ENCODE data around the gene PRR22.

PRR22 gene

GRCh38 chr19:5784581-5785147 lies at the start of gene PRR22:
Gene PRR22, minus strand, starts transcription at chr19:5784746. Its CDS starts 86 bp downstream, at chr19:5784660.
- Histone ChIP-seq H3K4me3 (ENCODE audit: low read length) (no peak within 1 kb of the TSS), H3K27me3 (ENCODE audit: control insufficient read depth, insufficient read depth, low read length) (no peaks in the 10 kb centered on the region), H3K4me1 (ENCODE audit: control insufficient read depth, insufficient read depth, low read length) (no peaks in the 10 kb centered on the region), H3K9me3 (ENCODE audit: control insufficient read depth, low read length) (no peaks in the 10 kb centered on the region), H3K9ac (ENCODE audit: low read length) (no peak within 1 kb of the TSS), H3K36me3 (ENCODE audit: control insufficient read depth, insufficient read depth, low read length) (peaks cover 14% of the 10 kb centered on the region)

DNA sequence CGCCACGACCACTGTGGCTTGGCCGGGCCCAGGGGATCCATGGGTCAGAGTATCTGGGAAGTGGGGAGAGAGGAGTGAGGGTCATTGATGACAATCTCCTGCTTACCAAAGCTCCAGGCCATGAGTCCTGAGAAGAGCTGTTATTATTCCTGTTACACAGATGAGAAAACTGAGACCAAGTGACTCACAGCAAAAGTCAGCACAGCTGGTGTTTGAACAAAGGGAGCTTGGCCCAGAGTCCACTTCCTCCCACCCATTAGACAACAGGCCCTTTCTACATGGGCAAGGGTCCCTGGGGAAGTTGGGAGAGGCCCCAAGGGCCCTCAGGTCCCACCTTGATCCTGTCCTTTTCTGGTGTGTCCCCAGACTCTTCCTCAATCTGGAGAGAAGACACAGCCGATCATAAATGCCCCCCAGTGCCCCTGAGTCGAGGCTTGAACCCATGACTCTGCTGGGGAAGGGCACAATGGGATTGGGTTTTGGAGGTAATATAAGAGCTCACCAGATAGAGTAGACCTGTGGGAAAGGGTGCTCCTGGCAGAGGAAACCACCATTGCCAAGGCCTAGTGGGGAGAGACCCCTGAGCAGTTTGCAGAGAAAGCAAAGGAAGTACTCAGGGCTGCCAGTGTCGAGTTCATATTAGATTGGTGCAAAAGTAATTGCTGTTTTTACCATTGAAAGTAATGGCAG lies 48.1 kb upstream of the PRR22 start:
- Histone ChIP-seq H3K27me3 (ENCODE audit: control insufficient read depth, insufficient read depth, low read length) (peaks cover 8% of the 10 kb centered on the region), H3K9ac (ENCODE audit: low read length) (no peak overlapping the region), H3K4me1 (ENCODE audit: control insufficient read depth, insufficient read depth, low read length) (peaks cover 18% of the 10 kb centered on the region), H3K9me3 (ENCODE audit: control insufficient read depth, low read length) (no peaks in the 10 kb centered on the region), H3K4me3 (ENCODE audit: low read length) (no peak overlapping the region), H3K36me3 (ENCODE audit: control insufficient read depth, insufficient read depth, low read length) (no peaks in the 10 kb centered on the region)

DNA sequence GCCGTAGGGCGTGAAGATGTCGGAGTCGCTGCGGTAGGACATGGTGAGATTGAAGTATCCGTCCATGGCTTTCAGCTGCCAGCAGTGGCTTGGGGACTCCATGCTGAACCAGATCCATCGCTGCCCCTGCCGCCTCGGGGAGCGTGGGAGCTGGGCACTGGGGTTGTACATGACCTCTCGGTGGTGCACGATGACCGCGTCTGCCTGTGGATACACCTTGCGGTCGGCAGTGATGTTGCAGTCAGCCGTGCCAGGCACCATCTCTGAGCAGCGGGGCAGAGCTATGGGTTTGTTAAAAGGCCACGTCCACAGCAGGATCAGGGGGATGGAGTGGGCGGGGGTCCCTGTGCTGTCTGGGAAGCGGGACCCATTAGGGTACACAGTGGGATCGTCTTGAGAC lies 47.5 kb upstream of the PRR22 start:
- no peak overlapping the region for H3K4me3 ChIP-seq (ENCODE audit: low read length)

GRCh38 chr19:5831159-5831558 lies 46.6 kb upstream of the PRR22 start:
- Histone ChIP-seq H3K4me1 (ENCODE audit: control insufficient read depth, insufficient read depth, low read length) (peaks cover 27% of the 10 kb centered on the region), H3K27me3 (ENCODE audit: control insufficient read depth, insufficient read depth, low read length) (peaks cover 8% of the 10 kb centered on the region), H3K4me3 (ENCODE audit: low read length) (no peak overlapping the region), H3K36me3 (ENCODE audit: control insufficient read depth, insufficient read depth, low read length) (no peaks in the 10 kb centered on the region), H3K9ac (ENCODE audit: low read length) (no peak overlapping the region), H3K9me3 (ENCODE audit: control insufficient read depth, low read length) (no peaks in the 10 kb centered on the region)

More for the DNA sequence above, 47.5 kb upstream of the PRR22 start:
- Histone ChIP-seq H3K9ac (ENCODE audit: low read length) (no peak overlapping the region), H3K4me1 (ENCODE audit: control insufficient read depth, insufficient read depth, low read length) (peaks cover 23% of the 10 kb centered on the region), H3K27me3 (ENCODE audit: control insufficient read depth, insufficient read depth, low read length) (peaks cover 8% of the 10 kb centered on the region), H3K36me3 (ENCODE audit: control insufficient read depth, insufficient read depth, low read length) (no peaks in the 10 kb centered on the region), H3K9me3 (ENCODE audit: control insufficient read depth, low read length) (no peaks in the 10 kb centered on the region)

- H3K36me3 ChIP-seq (ENCODE audit: control insufficient read depth, insufficient read depth, low read length): no peaks in the 10 kb centered on the region
- no peaks in the 10 kb centered on the region for H3K9me3 ChIP-seq (ENCODE audit: control insufficient read depth, low read length)
- H3K9ac ChIP-seq (ENCODE audit: low read length): no peak overlapping the region
- H3K27me3 ChIP-seq (ENCODE audit: control insufficient read depth, insufficient read depth, low read length): peaks cover 8% of the 10 kb centered on the region
- H3K4me1 ChIP-seq (ENCODE audit: control insufficient read depth, insufficient read depth, low read length): peaks cover 27% of the 10 kb centered on the region
- no peak overlapping the region for H3K4me3 ChIP-seq (ENCODE audit: low read length)
These were observed 45.2 kb upstream of the PRR22 start for GRCh38 chr19:5829567-5830310.

DNA sequence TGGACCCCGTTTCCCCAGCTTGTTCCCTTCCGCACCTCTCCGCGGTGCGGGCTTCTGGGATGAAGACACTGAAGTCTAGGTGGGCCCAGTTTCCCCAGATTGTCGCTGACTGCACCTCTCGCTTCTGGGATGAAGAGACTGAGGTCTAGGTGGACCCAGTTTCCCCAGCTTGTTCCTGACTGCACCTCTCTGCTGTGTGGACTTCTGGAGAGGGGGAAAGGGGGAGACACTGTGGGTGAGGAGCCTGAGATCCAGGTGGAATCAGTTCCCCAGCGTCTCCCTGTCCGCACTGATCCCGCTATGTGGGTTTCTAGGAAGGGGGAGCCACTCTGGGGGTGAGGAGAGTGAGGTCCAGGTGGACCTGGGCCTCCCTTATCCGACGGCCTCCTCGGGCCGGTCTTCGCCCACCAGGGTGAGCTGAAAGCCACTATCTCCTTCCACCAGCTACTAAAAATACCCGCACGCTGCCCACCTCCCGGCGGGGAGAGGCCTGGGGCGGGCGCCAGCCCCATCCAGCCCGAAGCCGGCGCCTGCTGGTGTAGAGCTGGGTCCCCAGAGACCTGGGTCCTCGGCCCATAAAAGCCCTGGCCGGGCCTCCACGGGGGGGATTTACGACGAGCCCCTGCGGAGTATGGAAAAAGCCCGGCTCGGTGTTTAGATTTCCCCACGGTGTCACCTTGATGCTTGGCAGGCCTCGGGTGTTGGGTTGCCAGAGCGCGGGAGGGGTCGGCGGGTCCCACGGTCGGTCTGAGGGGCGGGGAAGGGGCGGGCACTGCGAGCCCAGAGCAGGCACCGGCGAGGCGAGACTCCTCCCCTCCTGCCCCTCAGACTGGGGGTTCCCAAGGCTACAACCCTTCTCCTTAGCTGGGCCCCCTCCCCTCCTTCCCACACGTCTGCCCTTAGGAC lies 44.4 kb upstream of the PRR22 start:
- Histone ChIP-seq H3K4me3 (ENCODE audit: low read length) (peak overlapping the region; percentile 67), H3K9me3 (ENCODE audit: control insufficient read depth, low read length) (no peaks in the 10 kb centered on the region), H3K9ac (ENCODE audit: low read length) (peak overlapping the region; percentile 84), H3K27me3 (ENCODE audit: control insufficient read depth, insufficient read depth, low read length) (peaks cover 8% of the 10 kb centered on the region), H3K36me3 (ENCODE audit: control insufficient read depth, insufficient read depth, low read length) (no peaks in the 10 kb centered on the region), H3K4me1 (ENCODE audit: control insufficient read depth, insufficient read depth, low read length) (peaks cover 27% of the 10 kb centered on the region)

GRCh38 chr19:5827891-5828660 lies 43.5 kb upstream of the PRR22 start:
- Histone ChIP-seq H3K4me3 (ENCODE audit: low read length) (peak overlapping the region; percentile 67), H3K36me3 (ENCODE audit: control insufficient read depth, insufficient read depth, low read length) (no peaks in the 10 kb centered on the region), H3K9ac (ENCODE audit: low read length) (peak overlapping the region; percentile 84), H3K27me3 (ENCODE audit: control insufficient read depth, insufficient read depth, low read length) (peaks cover 8% of the 10 kb centered on the region), H3K4me1 (ENCODE audit: control insufficient read depth, insufficient read depth, low read length) (peaks cover 27% of the 10 kb centered on the region), H3K9me3 (ENCODE audit: control insufficient read depth, low read length) (no peaks in the 10 kb centered on the region)

DNA sequence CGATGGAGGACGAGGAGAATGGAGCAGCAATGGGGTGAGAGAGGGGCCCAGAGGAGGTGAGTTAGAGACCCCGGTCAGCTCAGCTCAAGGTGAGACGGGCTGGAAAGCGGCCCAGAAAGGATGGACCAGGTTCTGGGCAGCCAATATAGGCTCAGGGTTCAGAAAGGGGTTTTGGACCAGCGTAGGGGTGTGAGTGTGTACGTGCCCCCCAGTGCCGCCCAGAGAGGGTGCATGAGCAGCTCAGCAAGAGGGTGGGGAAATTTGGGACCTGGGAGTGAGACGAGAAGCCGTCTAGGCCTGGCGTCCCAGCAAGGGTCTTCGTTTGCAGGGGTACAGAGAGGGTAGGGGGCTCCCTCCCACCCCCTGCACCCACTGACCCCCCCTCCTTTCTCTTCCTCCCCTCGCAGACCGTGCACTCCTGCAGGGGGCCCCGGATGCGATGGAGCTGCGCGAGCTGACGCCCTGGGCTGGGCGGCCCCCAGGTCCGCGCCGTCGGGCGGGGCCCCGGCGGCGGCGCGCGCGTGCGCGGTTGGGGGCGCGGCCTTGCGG lies 42.9 kb upstream of the PRR22 start:
- no peak overlapping the region for H3K4me3 ChIP-seq (ENCODE audit: low read length)
- no peaks in the 10 kb centered on the region for H3K9me3 ChIP-seq (ENCODE audit: control insufficient read depth, low read length)
- peaks cover 27% of the 10 kb centered on the region for H3K4me1 ChIP-seq (ENCODE audit: control insufficient read depth, insufficient read depth, low read length)
- peak overlapping the region; percentile 9 for H3K9ac ChIP-seq (ENCODE audit: low read length)
- H3K27me3 ChIP-seq (ENCODE audit: control insufficient read depth, insufficient read depth, low read length): peaks cover 8% of the 10 kb centered on the region
- H3K36me3 ChIP-seq (ENCODE audit: control insufficient read depth, insufficient read depth, low read length): no peaks in the 10 kb centered on the region

DNA sequence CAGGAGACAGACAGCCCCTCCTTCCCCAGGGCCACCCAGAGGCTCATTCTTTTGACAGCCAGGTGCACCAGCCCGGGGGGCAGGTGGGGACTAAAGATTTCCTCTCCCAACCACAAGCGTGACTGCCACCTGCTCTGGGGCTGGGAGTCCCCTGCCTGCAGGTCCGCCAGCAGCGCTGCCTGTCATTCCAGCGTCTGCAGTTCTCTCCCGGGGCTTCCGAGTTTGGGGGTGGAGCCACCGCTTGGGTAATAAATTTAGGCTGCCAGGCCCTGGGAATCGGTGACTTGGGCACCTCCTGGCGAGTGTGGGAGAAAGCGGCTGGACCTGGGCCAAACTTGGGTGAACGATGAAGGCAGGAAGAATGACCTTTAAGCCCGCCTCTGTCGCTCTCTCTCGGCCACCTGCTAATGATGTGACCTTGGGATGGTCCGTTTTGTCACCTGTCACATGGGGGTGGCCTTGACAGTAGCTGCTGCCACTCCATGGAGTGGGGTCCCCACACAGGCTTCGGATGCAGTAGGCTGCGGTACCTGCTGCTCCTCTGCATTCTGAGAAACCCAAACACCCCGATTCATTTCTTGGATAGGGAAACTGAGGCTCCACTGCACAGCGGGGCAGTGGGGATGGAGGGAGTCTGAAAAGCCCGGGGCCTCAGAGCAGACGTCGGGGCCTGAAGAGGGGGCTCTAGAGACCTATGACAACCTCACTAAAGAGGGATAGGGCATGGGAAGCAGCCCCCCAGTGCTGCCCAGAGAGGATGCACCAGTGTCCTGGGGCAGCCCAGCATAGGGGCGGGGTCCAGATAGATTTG lies 42.2 kb upstream of the PRR22 start:
- H3K36me3 ChIP-seq (ENCODE audit: control insufficient read depth, insufficient read depth, low read length): no peaks in the 10 kb centered on the region
- H3K4me3 ChIP-seq (ENCODE audit: low read length): no peak overlapping the region
- no peaks in the 10 kb centered on the region for H3K9me3 ChIP-seq (ENCODE audit: control insufficient read depth, low read length)
- peak overlapping the region; percentile 9 for H3K9ac ChIP-seq (ENCODE audit: low read length)
- peaks cover 33% of the 10 kb centered on the region for H3K4me1 ChIP-seq (ENCODE audit: control insufficient read depth, insufficient read depth, low read length)
- H3K27me3 ChIP-seq (ENCODE audit: control insufficient read depth, insufficient read depth, low read length): peaks cover 8% of the 10 kb centered on the region

- Histone ChIP-seq H3K4me1 (ENCODE audit: control insufficient read depth, insufficient read depth, low read length) (peaks cover 33% of the 10 kb centered on the region), H3K9ac (ENCODE audit: low read length) (no peak overlapping the region), H3K9me3 (ENCODE audit: control insufficient read depth, low read length) (no peaks in the 10 kb centered on the region), H3K36me3 (ENCODE audit: control insufficient read depth, insufficient read depth, low read length) (no peaks in the 10 kb centered on the region), H3K4me3 (ENCODE audit: low read length) (no peak overlapping the region), H3K27me3 (ENCODE audit: control insufficient read depth, insufficient read depth, low read length) (peaks cover 8% of the 10 kb centered on the region)
These were observed 40.6 kb upstream of the PRR22 start for GRCh38 chr19:5825178-5825577.
